Esophagus muscularis mucosa (tissue), 4 donors: ENCODE measurements around the gene IRX2. TPM values are rescaled to one million over a fixed set of nuclear protein-coding genes. Genes with fewer than 3 reads are reported as not detected.
A peak's percentile ranks its signal among the peaks of the same experiment; 100 is the strongest.

Source experiments
- DNase-seq: peaks from one replicate; pipeline ENCODE4 v3.0.0-alpha.2; 2017; ENCODE audit errors: extremely low spot score
- H3K27ac ChIP-seq, 4 donors: fragments of 200-600 bp; sonication (generic); replicated peaks in 1 of 4; 1 replicate in 3 of 4; 2 replicates in 1 of 4; pipeline ENCODE4 v1.5.1; 2016 to 2019; ENCODE audit warnings: mild to moderate bottlenecking in 1 of 4
- H3K27me3 ChIP-seq, 4 donors: fragments of 200-600 bp; sonication (generic); one replicate each; pipeline versions ENCODE4 v1.5.1 to v1.6.0; 2016 to 2019
- H3K36me3 ChIP-seq, 4 donors: fragments of 200-600 bp; sonication (generic); one replicate each; pipeline ENCODE4 v1.5.1; 2016 to 2019
- H3K4me1 ChIP-seq, 4 donors: fragments of 200-600 bp; sonication (generic); one replicate each; pipeline ENCODE4 v1.5.1; 2016 to 2019
- H3K4me3 ChIP-seq, 4 donors: fragments of 200-600 bp; sonication (generic); 1 replicate in 2 of 4; 2 replicates in 2 of 4; pipeline ENCODE4 v1.5.1; 2016 to 2019; ENCODE audit warnings: mild to moderate bottlenecking in 4 of 4, moderate library complexity in 1 of 4
- H3K9me3 ChIP-seq, 4 donors: fragments of 200-600 bp; sonication (generic); 1 replicate in 3 of 4; 2 replicates in 1 of 4; pipeline ENCODE4 v1.5.1; 2016 to 2019
- EP300 ChIP-seq: sonication (generic); formaldehyde crosslinking; IDR thresholded peaks from one replicate; pipeline ENCODE4 v1.6.1; 2017; ENCODE audit warnings: antibody characterized with exemption
- POLR2A ChIP-seq: fragments of 450-650 bp; IDR thresholded peaks from one replicate; pipeline ENCODE4 v1.6.1; 2017; ENCODE audit warnings: antibody characterized with exemption, moderate library complexity, mild to moderate bottlenecking, low read depth
- POLR2AphosphoS5 ChIP-seq, 2 donors: sonication (generic); formaldehyde crosslinking; IDR thresholded peaks; one replicate each; pipeline ENCODE4 v1.6.1; 2017; ENCODE audit warnings: antibody characterized with exemption in 2 of 2
- WGBS: methylation state at CpG from one replicate; pipeline ENCODE4 v1.1.5; 2018; 5-methylcytosine and 5-hydroxymethylcytosine counted together
- intact Hi-C: fragments of 100-400 bp; cut with DNase I; formaldehyde crosslinking; loops from one replicate; pipeline ENCODE4 v1.15.1; 2023
- total RNA-seq, 4 donors: library from RNA; depleted of rRNA; stranded (reverse); fragments of >200 nt; gene quantifications; one replicate each; pipeline versions ENCODE4 v1.1.0 to v1.2.1, GENCODE V29; 2016
- TF ChIP-seq, protein P1 (sequence below), 3 experiments: fragments of 200-600 bp in 2 of 3; fragments of 450-650 bp in 1 of 3; sonication (generic) in 2 of 3; IDR thresholded peaks; one replicate each; pipeline ENCODE4 v1.5.1; 2017 to 2019; ENCODE audit warnings: antibody characterized with exemption in 3 of 3, mild to moderate bottlenecking in 2 of 3, moderate library complexity in 1 of 3

The IRX2 gene
- total RNA-seq, 4 donors from 2014 or later: 0.17 to 0.26 TPM; not detected in 2

DNA sequence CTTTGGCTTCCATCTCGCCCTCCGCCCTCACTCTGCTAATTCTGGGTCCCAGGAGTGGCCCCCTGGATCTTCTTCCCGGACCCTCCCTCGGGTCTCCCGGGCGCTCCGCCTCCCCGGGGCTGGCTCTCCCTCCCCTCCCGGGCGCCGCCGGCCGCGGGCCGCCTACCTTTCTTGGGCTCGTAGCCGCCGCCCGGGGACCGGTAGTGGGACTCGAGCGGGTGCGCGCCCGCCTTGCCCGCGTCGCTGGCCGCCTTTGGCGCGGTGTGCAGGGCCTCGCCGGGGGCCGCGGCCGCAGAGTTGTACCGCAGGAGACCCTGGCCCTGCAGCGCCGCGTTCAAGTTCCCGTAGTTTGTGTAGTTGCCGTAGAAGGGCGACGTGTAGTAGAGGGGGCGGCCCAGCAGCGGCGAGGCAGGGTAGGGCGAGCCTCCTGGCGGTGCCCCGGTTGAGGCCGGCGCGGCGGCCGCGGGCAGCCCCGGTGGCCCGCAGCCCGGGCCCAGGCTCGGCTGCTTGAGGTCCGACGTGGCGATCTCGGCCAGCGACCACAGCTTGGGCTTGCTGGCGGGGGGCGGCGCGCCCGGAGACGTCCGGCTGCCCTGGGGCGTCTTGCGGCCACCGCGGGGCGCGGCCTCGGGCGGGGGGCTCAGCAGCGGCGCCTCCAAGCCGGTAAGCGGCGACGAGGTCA lies 3.2 kb downstream of the IRX2 start:
- intact Hi-C loops: no loop called here
- H3K4me1 ChIP-seq: peaks cover 5 to 53% (median 51%) of the 10 kb centered on the region in 4 donors
- H3K4me3 ChIP-seq: peak overlapping the region in 1 of 4 donors; percentile 3
- DNase-seq: peak; percentile 55
- WGBS: 3% methylated on average over 8 of the region's 86 CpGs
- H3K9me3 ChIP-seq: no peaks in the 10 kb centered on the region
- no peak overlapping the region for H3K27ac ChIP-seq
- H3K27me3 ChIP-seq: peaks cover 0 to 96% (median 50%) of the 10 kb centered on the region in 4 donors
- TF ChIP-seq, protein P1, sequence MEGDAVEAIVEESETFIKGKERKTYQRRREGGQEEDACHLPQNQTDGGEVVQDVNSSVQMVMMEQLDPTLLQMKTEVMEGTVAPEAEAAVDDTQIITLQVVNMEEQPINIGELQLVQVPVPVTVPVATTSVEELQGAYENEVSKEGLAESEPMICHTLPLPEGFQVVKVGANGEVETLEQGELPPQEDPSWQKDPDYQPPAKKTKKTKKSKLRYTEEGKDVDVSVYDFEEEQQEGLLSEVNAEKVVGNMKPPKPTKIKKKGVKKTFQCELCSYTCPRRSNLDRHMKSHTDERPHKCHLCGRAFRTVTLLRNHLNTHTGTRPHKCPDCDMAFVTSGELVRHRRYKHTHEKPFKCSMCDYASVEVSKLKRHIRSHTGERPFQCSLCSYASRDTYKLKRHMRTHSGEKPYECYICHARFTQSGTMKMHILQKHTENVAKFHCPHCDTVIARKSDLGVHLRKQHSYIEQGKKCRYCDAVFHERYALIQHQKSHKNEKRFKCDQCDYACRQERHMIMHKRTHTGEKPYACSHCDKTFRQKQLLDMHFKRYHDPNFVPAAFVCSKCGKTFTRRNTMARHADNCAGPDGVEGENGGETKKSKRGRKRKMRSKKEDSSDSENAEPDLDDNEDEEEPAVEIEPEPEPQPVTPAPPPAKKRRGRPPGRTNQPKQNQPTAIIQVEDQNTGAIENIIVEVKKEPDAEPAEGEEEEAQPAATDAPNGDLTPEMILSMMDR (IDR thresholded peaks at IDR 0.05): no peak
- no peaks in the 10 kb centered on the region for H3K36me3 ChIP-seq

DNA sequence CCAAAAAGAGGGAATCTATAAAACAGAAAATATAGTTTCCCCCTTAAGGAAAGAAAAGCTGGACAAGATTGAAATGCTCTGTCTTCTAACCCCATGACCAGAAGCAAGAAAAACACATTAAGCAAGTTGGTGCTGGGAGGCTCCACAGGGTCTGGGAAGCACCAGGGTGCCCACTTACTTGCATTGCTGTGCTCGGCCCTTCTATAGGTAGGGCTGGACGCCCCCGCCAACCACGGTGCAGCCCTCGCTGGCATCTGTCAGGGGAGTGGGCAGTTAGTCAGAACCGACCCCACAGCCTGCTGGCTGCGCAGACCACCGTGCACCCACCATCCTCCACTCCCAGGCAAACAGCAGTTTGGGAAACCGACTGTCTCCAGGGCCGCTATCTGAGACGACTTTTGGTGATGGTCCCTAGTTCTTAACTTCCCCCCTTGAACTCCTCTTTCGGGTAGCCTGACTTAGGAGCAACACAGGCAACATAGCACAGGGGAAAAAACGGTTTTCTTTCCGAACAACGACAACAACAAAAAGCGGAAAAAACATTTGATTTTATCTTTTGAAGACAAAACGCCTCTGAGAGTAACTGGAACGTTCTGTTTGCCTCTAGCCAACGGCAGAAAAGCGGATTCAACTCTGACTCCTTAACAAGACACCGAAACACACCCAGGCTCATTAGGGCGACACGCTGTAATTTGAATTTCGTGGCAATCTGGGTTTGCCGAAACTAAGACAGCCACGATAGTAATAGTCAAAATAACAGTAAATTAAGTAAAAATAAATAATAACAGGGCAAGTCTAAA lies 3.9 kb downstream of the IRX2 start:
- intact Hi-C loops: no loop called here
- DNase-seq: peak; percentile 31
- TF ChIP-seq, protein P1 (IDR thresholded peaks at IDR 0.05): no peak
- TF ChIP-seq EP300 (no peak), POLR2AphosphoS5 (IDR thresholded peaks at IDR 0.05) (no peak), POLR2A (no peak)
- H3K4me3 ChIP-seq: no peak overlapping the region
- peaks cover 0 to 96% (median 50%) of the 10 kb centered on the region in 4 donors for H3K27me3 ChIP-seq
- no peak overlapping the region for H3K27ac ChIP-seq
- H3K9me3 ChIP-seq: no peaks in the 10 kb centered on the region
- no peaks in the 10 kb centered on the region for H3K36me3 ChIP-seq
- H3K4me1 ChIP-seq: peaks cover 5 to 45% (median 44%) of the 10 kb centered on the region in 4 donors
- WGBS: 10% methylated on average over 26 of the region's 26 CpGs

GRCh38 chr5:2746561-2747032 lies 4.9 kb downstream of the IRX2 start:
- Histone ChIP-seq H3K4me3 (no peak overlapping the region), H3K9me3 (no peaks in the 10 kb centered on the region), H3K4me1 (peaks cover 5 to 35% (median 34%) of the 10 kb centered on the region in 4 donors), H3K27ac (no peak overlapping the region), H3K27me3 (peaks cover 0 to 96% (median 42%) of the 10 kb centered on the region in 4 donors), H3K36me3 (no peaks in the 10 kb centered on the region)
- peak; percentile 53 for DNase-seq
- intact Hi-C loops: no loop called here
- 16% methylated on average over 3 of the region's 3 CpGs for WGBS
- TF ChIP-seq POLR2AphosphoS5 (IDR thresholded peaks at IDR 0.05) (no peak), POLR2A (no peak), EP300 (no peak)
- TF ChIP-seq, protein P1 (IDR thresholded peaks at IDR 0.05): no peak

GRCh38 chr5:2744485-2744884 lies 7.0 kb downstream of the IRX2 start:
- H3K27me3 ChIP-seq: peaks cover 0 to 98% (median 52%) of the 10 kb centered on the region in 4 donors
- TF ChIP-seq EP300 (no peak), POLR2A (no peak), POLR2AphosphoS5 (IDR thresholded peaks at IDR 0.05) (no peak)
- TF ChIP-seq, protein P1 (IDR thresholded peaks at IDR 0.05): no peak
- 24% methylated on average over 2 of the region's 2 CpGs for WGBS

More at GRCh38 chr5:2744485-2744884, 7.0 kb downstream of the IRX2 start:
- intact Hi-C loops: no loop called here
- H3K9me3 ChIP-seq: no peaks in the 10 kb centered on the region
- H3K4me1 ChIP-seq: peaks cover under 1 to 26% (median 24%) of the 10 kb centered on the region in 4 donors
- no peaks in the 10 kb centered on the region for H3K36me3 ChIP-seq
- no peak overlapping the region for H3K27ac ChIP-seq
- H3K4me3 ChIP-seq: no peak overlapping the region
- DNase-seq: no peak
